Measurements from ENCODE around the gene PRKAR1A.

DNA sequence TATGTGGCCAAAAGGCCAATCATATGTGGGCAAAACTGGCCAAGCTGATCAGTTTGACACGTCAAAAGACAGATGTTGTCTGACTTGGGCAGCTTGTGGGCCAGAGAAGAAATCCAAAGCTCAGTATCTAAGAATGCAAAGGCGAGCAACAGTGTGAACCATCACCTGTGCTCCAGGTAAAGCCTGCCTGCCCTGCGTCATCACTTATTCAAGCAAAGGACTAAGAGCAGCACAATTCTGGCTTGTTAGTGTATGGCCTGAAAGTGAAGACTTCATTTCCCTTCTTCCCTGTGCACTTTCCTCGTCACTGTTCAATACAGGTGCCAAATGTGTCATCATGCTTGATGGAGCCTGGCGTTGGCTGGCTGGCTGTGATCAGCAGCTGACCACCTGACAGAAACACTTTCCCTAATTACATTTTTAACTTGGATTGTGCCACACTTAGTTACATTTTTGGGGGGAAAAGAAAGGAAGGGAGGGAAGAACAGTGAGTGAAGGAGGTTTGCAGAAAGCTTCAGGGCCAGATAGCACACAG, 84.2 kb downstream of the PRKAR1A start:
- TF ChIP-seq, protein P1, sequence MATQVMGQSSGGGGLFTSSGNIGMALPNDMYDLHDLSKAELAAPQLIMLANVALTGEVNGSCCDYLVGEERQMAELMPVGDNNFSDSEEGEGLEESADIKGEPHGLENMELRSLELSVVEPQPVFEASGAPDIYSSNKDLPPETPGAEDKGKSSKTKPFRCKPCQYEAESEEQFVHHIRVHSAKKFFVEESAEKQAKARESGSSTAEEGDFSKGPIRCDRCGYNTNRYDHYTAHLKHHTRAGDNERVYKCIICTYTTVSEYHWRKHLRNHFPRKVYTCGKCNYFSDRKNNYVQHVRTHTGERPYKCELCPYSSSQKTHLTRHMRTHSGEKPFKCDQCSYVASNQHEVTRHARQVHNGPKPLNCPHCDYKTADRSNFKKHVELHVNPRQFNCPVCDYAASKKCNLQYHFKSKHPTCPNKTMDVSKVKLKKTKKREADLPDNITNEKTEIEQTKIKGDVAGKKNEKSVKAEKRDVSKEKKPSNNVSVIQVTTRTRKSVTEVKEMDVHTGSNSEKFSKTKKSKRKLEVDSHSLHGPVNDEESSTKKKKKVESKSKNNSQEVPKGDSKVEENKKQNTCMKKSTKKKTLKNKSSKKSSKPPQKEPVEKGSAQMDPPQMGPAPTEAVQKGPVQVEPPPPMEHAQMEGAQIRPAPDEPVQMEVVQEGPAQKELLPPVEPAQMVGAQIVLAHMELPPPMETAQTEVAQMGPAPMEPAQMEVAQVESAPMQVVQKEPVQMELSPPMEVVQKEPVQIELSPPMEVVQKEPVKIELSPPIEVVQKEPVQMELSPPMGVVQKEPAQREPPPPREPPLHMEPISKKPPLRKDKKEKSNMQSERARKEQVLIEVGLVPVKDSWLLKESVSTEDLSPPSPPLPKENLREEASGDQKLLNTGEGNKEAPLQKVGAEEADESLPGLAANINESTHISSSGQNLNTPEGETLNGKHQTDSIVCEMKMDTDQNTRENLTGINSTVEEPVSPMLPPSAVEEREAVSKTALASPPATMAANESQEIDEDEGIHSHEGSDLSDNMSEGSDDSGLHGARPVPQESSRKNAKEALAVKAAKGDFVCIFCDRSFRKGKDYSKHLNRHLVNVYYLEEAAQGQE (IDR thresholded peaks at IDR 0.05; ENCODE audit: insufficient read depth in 1 of 2, low read depth in 2 of 2, low read length in 1 of 2): no peak
- TF ChIP-seq POLR2AphosphoS5 (IDR thresholded peaks at IDR 0.05; ENCODE audit: low read depth, low read length) (no peak), SIN3A (IDR thresholded peaks at IDR 0.05; ENCODE audit: borderline replicate concordance, insufficient read depth, low read depth, low read length) (no peak)
- TF ChIP-seq, protein P2, sequence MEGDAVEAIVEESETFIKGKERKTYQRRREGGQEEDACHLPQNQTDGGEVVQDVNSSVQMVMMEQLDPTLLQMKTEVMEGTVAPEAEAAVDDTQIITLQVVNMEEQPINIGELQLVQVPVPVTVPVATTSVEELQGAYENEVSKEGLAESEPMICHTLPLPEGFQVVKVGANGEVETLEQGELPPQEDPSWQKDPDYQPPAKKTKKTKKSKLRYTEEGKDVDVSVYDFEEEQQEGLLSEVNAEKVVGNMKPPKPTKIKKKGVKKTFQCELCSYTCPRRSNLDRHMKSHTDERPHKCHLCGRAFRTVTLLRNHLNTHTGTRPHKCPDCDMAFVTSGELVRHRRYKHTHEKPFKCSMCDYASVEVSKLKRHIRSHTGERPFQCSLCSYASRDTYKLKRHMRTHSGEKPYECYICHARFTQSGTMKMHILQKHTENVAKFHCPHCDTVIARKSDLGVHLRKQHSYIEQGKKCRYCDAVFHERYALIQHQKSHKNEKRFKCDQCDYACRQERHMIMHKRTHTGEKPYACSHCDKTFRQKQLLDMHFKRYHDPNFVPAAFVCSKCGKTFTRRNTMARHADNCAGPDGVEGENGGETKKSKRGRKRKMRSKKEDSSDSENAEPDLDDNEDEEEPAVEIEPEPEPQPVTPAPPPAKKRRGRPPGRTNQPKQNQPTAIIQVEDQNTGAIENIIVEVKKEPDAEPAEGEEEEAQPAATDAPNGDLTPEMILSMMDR (IDR thresholded peaks at IDR 0.05): no peak
